TTC549 (cell line): ENCODE data around the gene SULF2.

Experiments
- FAIRE-seq: peaks from 2 replicates; lab custom pipeline; 2012; peaks lifted over from hg19 to GRCh38; lab: Jason Lieb, UNC

The SULF2 gene

DNA sequence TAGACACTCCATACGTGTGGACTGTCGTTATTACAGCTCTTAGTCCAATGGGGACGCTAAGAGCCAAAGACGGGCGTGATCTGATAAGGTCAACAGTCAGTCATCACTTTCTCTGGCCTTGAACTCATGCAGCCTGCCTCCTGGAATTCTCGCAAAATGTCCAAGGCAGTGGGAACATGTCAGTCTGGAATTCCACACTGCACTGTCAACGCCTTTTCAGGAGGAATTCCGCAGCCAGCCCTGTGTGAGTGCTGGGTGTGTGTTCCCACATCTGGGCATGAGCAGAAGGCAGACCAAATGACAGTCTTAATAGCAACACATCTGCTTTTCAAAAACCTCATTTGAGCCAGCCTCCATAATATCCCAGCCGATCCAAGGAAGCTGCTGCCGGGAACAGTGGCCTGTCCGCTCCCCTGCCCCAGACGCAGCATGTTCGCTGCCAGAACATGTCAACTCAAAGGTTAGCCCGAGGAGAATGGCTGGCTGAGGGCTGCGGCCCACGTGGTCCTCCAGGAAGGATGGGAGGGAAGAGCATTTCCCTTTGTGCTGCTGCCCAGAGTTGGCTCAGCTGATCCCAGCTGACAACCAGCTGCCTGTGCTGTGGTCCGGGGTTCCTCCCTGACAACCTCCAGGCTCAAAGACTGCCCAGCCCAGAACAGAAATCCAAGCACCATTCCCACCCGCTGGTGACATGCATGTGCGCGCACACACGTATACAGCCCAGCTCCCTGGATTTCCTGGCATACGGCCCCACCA lies 103.1 kb downstream of the SULF2 start:
- no peak for FAIRE-seq

DNA sequence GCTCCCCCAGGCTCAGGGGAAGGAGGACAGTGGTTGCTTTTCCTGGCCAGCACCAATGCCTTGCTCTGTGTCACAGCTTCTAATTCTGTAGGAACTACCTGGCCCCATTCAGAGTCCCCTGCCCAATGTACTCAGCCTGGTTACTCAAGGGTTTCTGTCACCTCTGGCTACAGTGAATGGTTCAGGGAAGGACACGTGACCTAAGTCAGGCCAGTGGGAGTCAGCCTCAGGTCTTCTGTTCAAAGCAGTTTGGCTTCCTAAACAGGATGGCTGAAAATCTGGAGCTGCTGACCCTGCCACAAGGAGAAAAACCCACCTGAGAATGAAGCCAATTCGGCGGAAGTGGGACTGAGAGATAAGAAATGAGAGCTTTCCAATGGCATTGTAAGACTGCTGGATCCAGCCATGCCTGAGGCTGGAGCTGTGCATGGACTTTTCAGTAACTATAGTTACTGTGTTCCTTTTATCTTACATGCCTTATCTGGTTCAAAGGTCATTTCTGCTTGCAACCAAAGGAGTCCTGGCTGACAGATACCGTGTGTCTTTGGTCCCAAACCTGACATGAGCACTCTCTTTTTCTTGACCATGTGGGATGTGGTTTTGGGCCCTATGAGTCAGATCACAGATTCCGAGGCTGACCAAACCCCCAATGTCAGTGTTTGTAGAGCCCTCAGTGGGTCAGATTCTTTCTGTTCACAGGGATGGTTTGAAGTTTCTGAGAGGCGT lies 104.3 kb downstream of the SULF2 start:
- no peak for FAIRE-seq

DNA sequence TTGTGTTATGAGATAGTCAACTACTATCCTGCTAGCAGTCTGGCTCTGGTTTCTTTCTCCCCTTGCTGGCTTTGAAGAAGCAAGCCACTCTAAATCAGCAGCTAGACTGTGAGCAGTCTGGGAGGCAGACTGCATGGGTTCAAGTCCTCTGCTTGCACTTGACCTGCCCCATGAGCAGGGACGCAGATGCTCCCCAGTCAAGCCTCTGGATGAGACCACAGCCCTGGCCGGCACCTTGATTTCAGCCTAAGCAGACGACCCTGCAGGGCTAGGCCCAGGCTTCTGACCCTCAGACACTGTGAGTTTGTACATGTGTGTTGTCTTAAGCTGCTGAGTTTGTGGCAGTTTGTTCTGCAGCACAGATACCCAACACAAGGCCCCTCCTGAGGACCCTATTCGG lies 105.8 kb downstream of the SULF2 start:
- no peak for FAIRE-seq

DNA sequence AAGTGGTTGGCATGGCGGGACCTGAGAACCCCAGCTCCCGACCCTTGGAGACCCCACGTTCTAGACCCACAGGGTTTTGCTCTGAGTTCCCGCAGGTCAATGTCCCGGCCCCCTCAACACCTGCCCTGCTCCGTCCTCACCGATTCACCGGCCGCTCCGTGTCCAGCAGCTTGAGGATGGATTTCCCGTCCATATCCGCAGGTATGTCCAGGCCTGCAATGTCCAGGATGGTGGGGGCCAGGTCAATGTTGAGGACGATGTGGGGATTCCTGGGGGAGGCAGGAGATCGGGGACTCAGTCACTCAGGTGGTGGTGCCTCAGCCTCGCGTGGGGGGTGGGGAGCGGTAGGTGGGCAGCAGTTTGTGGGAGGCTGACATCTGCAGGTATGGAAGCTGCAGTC lies 106.7 kb downstream of the SULF2 start:
- FAIRE-seq: no peak

DNA sequence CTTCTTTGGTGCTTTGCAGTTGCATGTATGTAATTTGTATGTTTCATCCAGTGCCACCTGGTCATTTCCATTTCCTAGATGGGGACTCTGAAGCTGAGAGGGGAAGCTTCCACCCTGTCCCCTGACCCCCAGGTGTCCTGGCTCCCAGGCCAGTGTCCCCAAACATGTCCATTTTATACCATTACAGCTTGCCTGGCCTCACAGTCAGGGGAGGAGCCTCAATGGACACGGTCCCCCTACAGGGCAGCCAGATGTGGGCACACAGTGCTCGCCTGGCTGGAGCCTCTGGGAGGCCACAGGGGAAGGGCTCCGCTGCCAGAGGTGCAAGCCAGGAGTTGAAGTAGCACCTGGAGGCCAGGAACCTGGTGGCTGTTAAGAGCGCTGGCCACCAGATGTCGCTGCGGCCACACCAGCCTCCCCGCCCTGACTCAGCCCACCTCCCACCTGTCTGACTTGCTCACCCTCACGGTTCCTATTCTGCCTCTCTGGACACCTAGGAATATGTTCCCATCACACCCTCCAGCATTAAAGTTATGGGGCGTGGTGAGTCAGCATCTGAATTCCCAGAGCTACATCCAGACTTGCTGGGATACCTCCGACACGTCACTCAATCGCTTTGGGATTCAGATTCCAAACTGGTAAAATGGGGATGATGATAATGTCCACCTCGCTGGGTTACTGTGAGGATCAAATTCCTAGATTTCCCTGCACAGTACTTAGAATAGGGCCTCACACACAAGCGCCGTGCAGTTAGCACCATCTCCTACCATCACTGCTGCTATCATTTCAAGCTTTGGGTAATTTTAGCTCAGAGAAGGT lies 107.4 kb downstream of the SULF2 start:
- FAIRE-seq: no peak

DNA sequence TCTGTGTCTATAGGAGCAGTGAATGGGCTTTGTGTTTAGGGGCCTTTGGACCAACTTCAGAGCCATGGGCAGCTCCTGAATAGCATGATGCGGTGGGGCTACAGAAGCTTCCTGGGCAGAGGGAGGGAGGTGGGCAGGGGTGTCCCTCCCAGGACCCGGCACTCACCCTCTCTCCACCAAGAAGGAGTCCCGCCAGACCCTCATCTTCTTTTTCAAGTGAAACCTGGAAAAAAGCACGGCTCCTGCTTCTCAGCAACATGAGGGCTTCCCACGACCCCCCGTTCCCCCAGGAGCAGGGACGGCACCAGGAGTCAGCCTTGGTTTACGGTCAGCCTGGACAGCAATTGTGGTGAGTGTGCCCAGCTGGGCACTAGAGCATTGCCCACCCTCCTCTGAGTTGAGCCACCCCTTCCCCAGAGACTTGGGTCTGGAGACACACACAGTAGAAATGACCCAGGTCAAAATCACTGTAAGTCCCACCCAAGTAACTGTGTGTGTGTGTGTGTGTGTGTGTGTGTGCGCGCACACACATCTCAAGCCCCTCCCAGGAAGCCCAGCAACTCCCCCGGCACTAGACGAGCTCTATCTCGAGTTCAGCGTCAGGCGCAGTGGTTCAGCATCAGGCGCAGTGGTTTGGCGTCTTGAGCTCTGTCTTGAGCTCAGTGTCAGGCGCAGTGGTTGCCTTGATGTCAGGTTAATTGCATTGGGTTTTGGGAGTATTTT lies 108.2 kb downstream of the SULF2 start:
- FAIRE-seq: no peak

DNA sequence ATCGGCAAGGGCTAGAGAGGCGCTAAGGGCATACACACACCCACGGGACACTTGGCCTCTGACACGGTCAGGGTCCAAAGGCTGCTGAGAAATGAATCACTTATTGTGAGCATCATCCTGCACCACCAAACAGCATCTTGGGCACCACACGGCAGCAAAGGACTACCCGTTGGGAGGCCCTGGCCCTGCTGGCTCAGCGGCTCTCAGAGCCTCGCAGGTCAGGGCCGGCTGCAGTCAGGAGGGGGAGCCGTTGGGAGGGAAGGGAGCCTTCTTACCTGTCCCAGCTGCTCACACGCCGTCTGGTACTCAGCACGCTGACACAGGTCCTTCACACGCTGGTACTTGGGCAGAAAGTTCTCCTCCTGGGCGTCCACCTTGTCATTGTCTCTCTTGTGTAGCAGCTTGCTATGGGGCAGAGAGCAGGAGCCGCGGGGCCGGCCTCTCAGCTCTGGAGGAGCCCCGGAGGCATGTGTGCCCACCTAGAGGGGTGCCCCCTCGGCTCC lies 109.0 kb downstream of the SULF2 start:
- FAIRE-seq: no peak

DNA sequence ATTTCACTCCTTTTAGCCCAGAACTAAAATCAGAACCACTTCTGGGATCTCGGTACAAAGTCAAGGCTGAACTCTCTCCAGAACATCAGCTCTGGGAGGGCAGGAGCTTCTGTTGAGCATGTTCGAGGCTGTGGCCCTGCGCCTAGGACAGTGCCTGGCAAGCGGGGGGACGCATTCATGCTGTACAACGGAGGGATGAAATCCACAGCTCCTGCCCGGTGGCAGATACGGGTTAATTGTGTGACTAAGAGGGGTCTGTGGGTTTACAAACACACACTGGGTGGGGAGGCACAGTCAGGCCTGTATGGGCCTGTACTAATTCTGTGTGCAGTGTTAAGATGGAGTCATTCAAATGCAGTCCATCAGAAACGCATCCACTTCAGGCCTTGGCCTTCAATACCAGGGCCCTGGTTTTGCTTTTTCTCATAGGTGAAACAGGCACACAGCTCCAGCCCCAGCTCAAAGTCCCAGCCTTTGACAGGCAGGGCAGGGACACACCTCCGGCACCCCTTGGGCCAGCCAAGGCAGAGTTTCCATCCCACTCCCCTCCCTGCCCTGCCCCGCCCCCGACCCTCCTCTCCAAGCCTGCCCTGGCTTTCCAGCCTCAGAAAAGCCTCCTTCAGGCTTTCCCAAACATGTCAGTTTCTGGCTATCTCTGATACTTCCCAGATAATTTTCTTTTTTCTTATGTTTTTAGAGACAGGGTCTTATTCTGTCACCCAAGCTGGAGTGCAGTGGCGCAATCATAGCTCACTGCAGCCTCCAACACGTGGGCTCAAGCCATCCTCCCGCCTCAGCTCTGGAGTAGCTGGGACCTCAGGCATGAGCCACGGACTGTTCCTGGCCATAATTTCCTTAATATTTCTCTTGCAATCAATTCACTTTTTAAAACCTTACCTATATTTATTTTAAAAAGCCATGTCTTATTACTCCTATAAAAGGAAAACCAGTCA lies 109.8 kb downstream of the SULF2 start:
- FAIRE-seq: no peak

GRCh38 chr20:47674686-47675085 lies 110.6 kb downstream of the SULF2 start:
- FAIRE-seq: no peak

GRCh38 chr20:47674145-47674544 lies 111.1 kb downstream of the SULF2 start:
- no peak for FAIRE-seq

DNA sequence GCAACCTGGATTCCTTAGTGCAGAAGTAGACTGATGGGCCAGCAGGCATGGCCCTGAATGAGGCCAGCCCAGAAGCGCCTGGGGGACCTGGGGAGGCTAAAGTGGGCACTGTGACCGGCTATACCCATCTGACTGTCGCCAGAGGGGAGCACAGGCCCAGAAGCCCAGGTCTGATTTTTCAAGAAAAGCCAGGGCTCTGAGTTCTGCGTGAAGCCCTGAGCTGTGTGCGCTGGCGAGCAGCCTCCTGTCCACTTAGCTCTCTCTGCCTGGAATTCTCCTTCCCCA lies 111.7 kb downstream of the SULF2 start:
- FAIRE-seq: no peak

GRCh38 chr20:47672886-47673670 lies 112.2 kb downstream of the SULF2 start:
- FAIRE-seq: no peak

GRCh38 chr20:47672166-47672565 lies 113.1 kb downstream of the SULF2 start:
- no peak for FAIRE-seq

GRCh38 chr20:47670913-47671312 lies 114.4 kb downstream of the SULF2 start:
- no peak for FAIRE-seq

DNA sequence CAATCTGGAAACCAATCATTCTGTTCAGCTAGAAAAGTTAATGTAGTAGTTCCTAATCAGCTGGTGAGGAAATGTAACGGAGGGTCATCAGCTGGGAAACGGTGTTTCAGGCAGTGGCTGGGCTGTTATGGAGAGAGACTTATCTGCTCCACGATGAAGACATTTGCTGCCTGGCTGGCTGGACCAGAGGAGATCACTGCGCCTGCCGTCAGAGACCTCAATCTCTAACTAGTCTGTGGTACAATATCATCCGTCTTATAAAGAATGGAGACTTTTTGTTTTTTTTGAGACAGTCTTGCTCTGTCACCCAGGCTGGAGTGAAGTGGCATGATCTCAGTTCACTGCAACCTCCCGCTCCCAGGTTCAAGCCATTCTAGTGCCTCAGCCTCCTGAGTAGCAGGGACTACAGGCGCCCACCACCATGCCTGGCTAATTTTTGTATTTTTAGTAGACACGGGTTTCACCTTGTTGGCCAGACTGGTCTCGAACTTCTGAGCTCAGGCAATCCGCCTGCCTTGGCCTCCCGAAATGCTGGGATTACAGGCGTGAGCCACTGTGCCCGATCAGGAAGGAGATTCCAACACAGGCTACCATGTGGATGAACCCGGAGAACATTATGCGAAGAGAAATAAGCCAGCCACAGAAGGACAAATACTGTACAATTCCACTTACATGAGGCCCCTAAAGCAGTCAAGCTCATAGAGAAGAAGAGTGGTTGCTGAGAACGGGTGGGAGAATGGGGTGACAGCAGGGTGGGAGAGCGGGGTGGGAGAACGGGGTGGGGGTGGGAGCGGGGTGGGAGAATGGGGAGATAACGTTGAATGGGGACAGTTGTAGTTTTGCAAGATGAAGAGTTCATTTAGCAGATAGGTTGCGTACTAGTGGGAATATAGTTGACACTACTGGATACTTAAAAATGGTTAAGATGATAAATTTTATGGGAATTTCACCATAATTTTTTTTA lies 115.1 kb downstream of the SULF2 start:
- FAIRE-seq: no peak

- FAIRE-seq: no peak
Observed at GRCh38 chr20:47669489-47669888, 115.8 kb downstream of the SULF2 start.

DNA sequence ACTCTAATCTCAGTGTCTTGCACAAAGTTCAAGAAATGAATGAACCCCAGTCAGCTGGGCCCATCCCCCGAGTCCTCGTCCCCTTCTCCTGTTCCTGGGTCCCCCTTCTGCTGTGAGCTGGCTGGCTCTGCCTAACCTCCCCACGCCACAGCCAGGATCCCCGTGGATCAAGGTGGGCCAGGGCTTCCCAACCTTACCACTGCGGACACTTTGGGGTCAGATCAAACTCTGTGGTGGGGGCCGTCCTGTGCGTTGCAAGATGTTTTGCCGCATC lies 116.2 kb downstream of the SULF2 start:
- FAIRE-seq: no peak

DNA sequence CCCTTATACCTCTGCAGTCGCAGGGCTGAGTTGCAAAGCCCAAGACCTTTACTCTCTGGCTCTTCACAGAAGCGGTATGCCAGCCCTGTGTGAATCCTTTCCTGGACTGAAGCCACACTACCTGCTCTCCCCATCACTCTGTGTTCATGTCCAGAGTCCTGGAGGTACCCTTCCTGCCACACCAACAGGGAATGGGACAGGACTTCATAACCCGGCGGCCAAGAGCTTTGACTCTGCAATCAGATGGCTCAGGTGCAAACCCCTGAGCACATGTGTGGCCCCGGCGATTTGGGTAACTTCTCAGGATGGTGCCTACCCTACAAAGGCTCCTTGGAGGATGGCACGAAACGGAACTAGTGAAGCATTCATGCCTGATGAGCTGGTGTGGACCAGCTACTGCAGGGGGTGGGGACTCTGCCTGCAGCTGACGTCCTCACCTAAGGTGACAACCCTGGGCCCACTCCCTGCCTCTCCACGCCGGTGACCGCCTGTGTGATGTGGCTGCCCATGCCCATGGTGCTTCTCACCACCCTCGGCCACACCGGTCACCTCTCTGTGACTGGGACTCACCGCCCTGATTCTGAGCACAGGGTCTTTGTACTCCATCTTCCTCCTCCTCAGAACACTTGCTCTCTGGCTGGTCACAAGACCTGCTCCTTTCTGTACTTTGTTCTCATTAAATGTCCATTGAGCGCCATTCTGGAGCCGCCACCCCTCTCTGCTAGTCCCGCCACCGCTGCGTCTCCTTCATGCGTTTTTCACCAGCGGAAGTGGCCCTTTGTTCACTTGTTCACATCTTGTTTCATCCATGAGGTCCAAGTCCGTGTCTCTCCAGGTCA lies 116.7 kb downstream of the SULF2 start:
- no peak for FAIRE-seq
